Glomerular visceral epithelial cell (primary cell): ENCODE measurements around the gene DDX19B.
"Not testable (repeated sequence)": the region's sequence is repeated elsewhere in the genome, so short reads cannot be mapped to it uniquely, and the experiment has no call there.

ENCODE experiments used
- DNase-seq: peaks from one replicate; pipeline ENCODE4 v3.0.0-alpha.2; 2016; ENCODE audit errors: extremely low spot score

Gene DDX19B

GRCh38 chr16:70348991-70349390, 50.0 kb downstream of the DDX19B start:
- DNase-seq, result no peak

- no peak for DNase-seq
Observed at GRCh38 chr16:70349783-70350182, 50.8 kb downstream of the DDX19B start.

GRCh38 chr16:70359552-70359951, 60.6 kb downstream of the DDX19B start:
- no peak for DNase-seq

- DNase-seq, result no peak
Observed at GRCh38 chr16:70364399-70364798, 65.4 kb downstream of the DDX19B start.

- not testable (repeated sequence) for DNase-seq
Observed at GRCh38 chr16:70370145-70370544, 71.2 kb downstream of the DDX19B start.

GRCh38 chr16:70370924-70371323, 71.9 kb downstream of the DDX19B start:
- no peak for DNase-seq

- DNase-seq, result no peak
Observed at GRCh38 chr16:70372921-70373728, 74.1 kb downstream of the DDX19B start.

- DNase-seq, result no peak
Observed at GRCh38 chr16:70374213-70374612, 75.2 kb downstream of the DDX19B start.

- DNase-seq, result no peak
Observed at GRCh38 chr16:70375636-70376611, 76.9 kb downstream of the DDX19B start.

- DNase-seq, result no peak
Observed at GRCh38 chr16:70377782-70378181, 78.8 kb downstream of the DDX19B start.

- DNase-seq, result no peak
Observed at GRCh38 chr16:70378869-70379493, 80.0 kb downstream of the DDX19B start.

- peak; percentile 86 for DNase-seq
Observed at GRCh38 chr16:70380248-70380918, 81.4 kb downstream of the DDX19B start.

- peak; percentile 96 for DNase-seq
Observed at GRCh38 chr16:70380919-70381603, 82.1 kb downstream of the DDX19B start.

- no peak for DNase-seq
Observed at GRCh38 chr16:70381604-70382342, 82.8 kb downstream of the DDX19B start.

- no peak for DNase-seq
Observed at GRCh38 chr16:70383421-70383960, 84.5 kb downstream of the DDX19B start.
